K562 (cell line): ENCODE results near the gene PPP1R14B. TPM values are rescaled to one million over a fixed set of nuclear protein-coding genes. Genes with fewer than 3 reads are reported as not detected.
A peak's percentile ranks its signal among the peaks of the same experiment; 100 is the strongest.

ENCODE experiments used
- ATF1 ChIP-seq, 2 experiments: fragments of 450-650 bp in 1 of 2; IDR thresholded peaks; 2 replicates each; pipeline ENCODE4 v1.6.1; 2016; ENCODE audit warnings: missing compliant biosample characterization in 1 of 2, missing genetic modification characterization in 1 of 2
- CBX2 ChIP-seq: fragments of 200-600 bp; sonication (generic); IDR thresholded peaks from one replicate; pipeline ENCODE4 v1.6.1; 2012; ENCODE audit warnings: mild to moderate bottlenecking, low read length, inconsistent platforms; ENCODE audit not compliant: insufficient read depth, poor library complexity, severe bottlenecking
- CC2D1A ChIP-seq: fragments of 450-650 bp; IDR thresholded peaks from 2 replicates; pipeline ENCODE4 v1.6.1; 2017; ENCODE audit warnings: mild to moderate bottlenecking
- EP300 ChIP-seq: IDR thresholded peaks from 2 replicates; pipeline ENCODE4 v1.6.1; 2012; ENCODE audit warnings: low read length, improper control_type of control experiment
- EP400 ChIP-seq: fragments of 450-650 bp; IDR thresholded peaks from 2 replicates; pipeline ENCODE4 v1.6.1; 2017; ENCODE audit warnings: antibody characterized with exemption, mild to moderate bottlenecking, moderate library complexity
- PTRF ChIP-seq: fragments of 450-650 bp; IDR thresholded peaks from 2 replicates; pipeline ENCODE4 v1.6.1; 2016; ENCODE audit warnings: mild to moderate bottlenecking, missing genetic modification characterization, missing compliant biosample characterization
- RFX5 ChIP-seq: IDR thresholded peaks from 2 replicates; pipeline ENCODE4 v1.6.1; 2011; ENCODE audit warnings: low read depth, mild to moderate bottlenecking, improper control_type of control experiment, low read length
- THRA ChIP-seq: fragments of 450-650 bp; IDR thresholded peaks from 2 replicates; pipeline ENCODE4 v1.6.1; 2017; ENCODE audit warnings: mild to moderate bottlenecking, moderate library complexity
- ZNF143 ChIP-seq: sonication (generic); formaldehyde crosslinking; IDR thresholded peaks from 2 replicates; pipeline ENCODE4 v1.9.0; 2022; ENCODE audit warnings: mild to moderate bottlenecking, missing genetic modification reagents
- polyA plus RNA-seq, 8 experiments: library from polyadenylated mRNA; depleted of rRNA in 4 of 8; stranded (reverse) in 5 of 8; unstranded in 3 of 8; fragments of >200 nt; fragmentation: Nextera tagmentation in 2 of 8; fragmentation: Illumina TruSeq in 1 of 8; extraction: Ambion mirVana in 2 of 8; extraction: Trizol in 1 of 8; gene quantifications; 2 replicates each; pipeline versions ENCODE4 v1.2.1 to v1.2.3, GENCODE V29; 2011 to 2014; ENCODE audit warnings: inconsistent platforms in 1 of 8, missing spikeins in 1 of 8
- total RNA-seq, 7 experiments: library from RNA; depleted of rRNA in 6 of 7; stranded (reverse); fragments of >200 nt in 6 of 7; fragmentation: Illumina TruSeq in 2 of 7; extraction: Trizol in 2 of 7; gene quantifications; 2 replicates each; pipeline versions ENCODE4 v1.2.1 to v1.2.3, GENCODE V29; 2011 to 2021; ENCODE audit warnings: low replicate concordance in 1 of 7
- TF ChIP-seq, protein P1 (sequence below), 2 experiments: fragments of 450-650 bp; formaldehyde crosslinking in 1 of 2; IDR thresholded peaks; 2 replicates each; pipeline versions ENCODE4 v1.4.0 to v1.6.1; 2014 to 2020; ENCODE audit warnings: mild to moderate bottlenecking in 2 of 2, borderline replicate concordance in 1 of 2, low read depth in 1 of 2

Gene PPP1R14B
- total and polyA plus RNA-seq, 9 of the 15 experiments (the other 6 are each of a cell fraction or from before 2014, with no cell fraction given), result 7.7 to 566 (median 212) TPM

GRCh38 chr11:64204464-64204989 lies 42.2 kb downstream of the PPP1R14B start (continued):
- no peak for TF ChIP-seq ATF1 (CRISPR knock-in tag; IDR thresholded peaks at IDR 0.05)
- TF ChIP-seq ATF1 (tag; IDR thresholded peaks at IDR 0.05), result peak; percentile 47
- TF ChIP-seq EP300, result peak; percentile 50; the same call in 1 of the 2 replicates
- TF ChIP-seq THRA, result no peak
- TF ChIP-seq CC2D1A, result peak; percentile 48; the same call in 1 of the 2 replicates
- TF ChIP-seq ZNF143 (CRISPR knock-in tag), result no peak
- TF ChIP-seq EP400, result peak; percentile 60
- TF ChIP-seq, protein P1, sequence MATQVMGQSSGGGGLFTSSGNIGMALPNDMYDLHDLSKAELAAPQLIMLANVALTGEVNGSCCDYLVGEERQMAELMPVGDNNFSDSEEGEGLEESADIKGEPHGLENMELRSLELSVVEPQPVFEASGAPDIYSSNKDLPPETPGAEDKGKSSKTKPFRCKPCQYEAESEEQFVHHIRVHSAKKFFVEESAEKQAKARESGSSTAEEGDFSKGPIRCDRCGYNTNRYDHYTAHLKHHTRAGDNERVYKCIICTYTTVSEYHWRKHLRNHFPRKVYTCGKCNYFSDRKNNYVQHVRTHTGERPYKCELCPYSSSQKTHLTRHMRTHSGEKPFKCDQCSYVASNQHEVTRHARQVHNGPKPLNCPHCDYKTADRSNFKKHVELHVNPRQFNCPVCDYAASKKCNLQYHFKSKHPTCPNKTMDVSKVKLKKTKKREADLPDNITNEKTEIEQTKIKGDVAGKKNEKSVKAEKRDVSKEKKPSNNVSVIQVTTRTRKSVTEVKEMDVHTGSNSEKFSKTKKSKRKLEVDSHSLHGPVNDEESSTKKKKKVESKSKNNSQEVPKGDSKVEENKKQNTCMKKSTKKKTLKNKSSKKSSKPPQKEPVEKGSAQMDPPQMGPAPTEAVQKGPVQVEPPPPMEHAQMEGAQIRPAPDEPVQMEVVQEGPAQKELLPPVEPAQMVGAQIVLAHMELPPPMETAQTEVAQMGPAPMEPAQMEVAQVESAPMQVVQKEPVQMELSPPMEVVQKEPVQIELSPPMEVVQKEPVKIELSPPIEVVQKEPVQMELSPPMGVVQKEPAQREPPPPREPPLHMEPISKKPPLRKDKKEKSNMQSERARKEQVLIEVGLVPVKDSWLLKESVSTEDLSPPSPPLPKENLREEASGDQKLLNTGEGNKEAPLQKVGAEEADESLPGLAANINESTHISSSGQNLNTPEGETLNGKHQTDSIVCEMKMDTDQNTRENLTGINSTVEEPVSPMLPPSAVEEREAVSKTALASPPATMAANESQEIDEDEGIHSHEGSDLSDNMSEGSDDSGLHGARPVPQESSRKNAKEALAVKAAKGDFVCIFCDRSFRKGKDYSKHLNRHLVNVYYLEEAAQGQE (IDR thresholded peaks at IDR 0.05; ENCODE audit: borderline replicate concordance), result peak; percentile 86
- TF ChIP-seq, protein P1 (CRISPR knock-in tag; IDR thresholded peaks at IDR 0.05; ENCODE audit: low read depth), result no peak
- no peak for TF ChIP-seq RFX5
- TF ChIP-seq PTRF (tag), result no peak
- no peak for TF ChIP-seq CBX2
